Upper lobe of right lung (tissue), 1 donor: Measurements from ENCODE around the gene IDNK. TPM values are rescaled to one million over a fixed set of nuclear protein-coding genes. Genes with fewer than 3 reads are reported as not detected.
A peak's percentile ranks its signal among the peaks of the same experiment; 100 is the strongest.

Experiments used
- ATAC-seq: fragments of 200-7000 bp; cut with Tn5 transposase; one replicate; pipeline ENCODE4 v1.9.1; 2020; ENCODE audit warnings: mild to moderate bottlenecking, moderate library complexity
- DNase-seq: peaks from one replicate; pipeline ENCODE4 v3.0.0-alpha.2; 2020
- H3K27ac ChIP-seq: fragments of 200-600 bp; one replicate; pipeline ENCODE4 v1.8.0; 2022
- H3K27me3 ChIP-seq: fragments of 200-600 bp; one replicate; pipeline ENCODE4 v1.8.0; 2022; ENCODE audit warnings: mild to moderate bottlenecking
- H3K36me3 ChIP-seq: fragments of 200-600 bp; one replicate; pipeline ENCODE4 v1.8.0; 2022
- H3K4me1 ChIP-seq: fragments of 200-600 bp; one replicate; pipeline ENCODE4 v1.8.0; 2022
- H3K4me3 ChIP-seq: fragments of 200-600 bp; one replicate; pipeline ENCODE4 v1.8.0; 2022; ENCODE audit warnings: mild to moderate bottlenecking
- H3K9me3 ChIP-seq: fragments of 200-600 bp; one replicate; pipeline ENCODE4 v1.8.0; 2022
- intact Hi-C: fragments of 100-400 bp; cut with DNase I; formaldehyde crosslinking; loops from one replicate; pipeline ENCODE4 v1.11.0; 2022
- total RNA-seq: library from RNA; stranded (reverse); fragmentation: NEBNext Ultra II Directional; extraction: Animal tissue kit (Norgen Biotek cat#: 25700); gene quantifications from one replicate; pipeline ENCODE4 v1.2.1, GENCODE V29; 2021
- TF ChIP-seq, protein P1 (sequence below): fragments of 200-600 bp; IDR thresholded peaks from one replicate; pipeline ENCODE4 v1.8.0; 2022; ENCODE audit warnings: antibody characterized with exemption
- donor health status: DM: no; HTN: yes; CAD: no; lungs with severe emphysema.

Gene IDNK
- total RNA-seq, 1 donor from 2014 or later, result 6.2 TPM

DNA sequence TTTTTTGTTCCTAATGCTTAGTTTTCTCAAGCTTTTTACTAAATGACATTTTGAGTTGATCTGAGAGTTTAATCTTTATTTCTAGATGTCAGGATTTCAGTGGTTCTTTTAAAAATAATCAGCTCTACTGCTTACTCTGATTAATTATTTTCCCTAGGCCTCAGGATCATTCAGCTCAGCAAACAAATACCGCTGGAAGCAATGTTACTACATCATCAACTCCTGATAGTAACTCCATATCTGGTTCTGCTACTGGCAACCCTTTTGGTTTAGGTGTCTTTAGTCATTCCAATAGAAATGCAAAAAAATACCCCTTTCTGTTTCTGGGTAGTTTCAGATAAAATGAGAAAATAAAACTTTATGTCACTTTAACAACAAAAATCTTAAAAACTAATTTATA is 5.6 kb upstream of the IDNK start:
- no peaks in the 10 kb centered on the region for H3K36me3 ChIP-seq
- no peaks in the 10 kb centered on the region for H3K27me3 ChIP-seq
- ATAC-seq (no peak), DNase-seq (no peak)
- H3K27ac ChIP-seq, result no peak overlapping the region
- TF ChIP-seq, protein P1, sequence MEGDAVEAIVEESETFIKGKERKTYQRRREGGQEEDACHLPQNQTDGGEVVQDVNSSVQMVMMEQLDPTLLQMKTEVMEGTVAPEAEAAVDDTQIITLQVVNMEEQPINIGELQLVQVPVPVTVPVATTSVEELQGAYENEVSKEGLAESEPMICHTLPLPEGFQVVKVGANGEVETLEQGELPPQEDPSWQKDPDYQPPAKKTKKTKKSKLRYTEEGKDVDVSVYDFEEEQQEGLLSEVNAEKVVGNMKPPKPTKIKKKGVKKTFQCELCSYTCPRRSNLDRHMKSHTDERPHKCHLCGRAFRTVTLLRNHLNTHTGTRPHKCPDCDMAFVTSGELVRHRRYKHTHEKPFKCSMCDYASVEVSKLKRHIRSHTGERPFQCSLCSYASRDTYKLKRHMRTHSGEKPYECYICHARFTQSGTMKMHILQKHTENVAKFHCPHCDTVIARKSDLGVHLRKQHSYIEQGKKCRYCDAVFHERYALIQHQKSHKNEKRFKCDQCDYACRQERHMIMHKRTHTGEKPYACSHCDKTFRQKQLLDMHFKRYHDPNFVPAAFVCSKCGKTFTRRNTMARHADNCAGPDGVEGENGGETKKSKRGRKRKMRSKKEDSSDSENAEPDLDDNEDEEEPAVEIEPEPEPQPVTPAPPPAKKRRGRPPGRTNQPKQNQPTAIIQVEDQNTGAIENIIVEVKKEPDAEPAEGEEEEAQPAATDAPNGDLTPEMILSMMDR, result no peak
- no peak overlapping the region for H3K4me3 ChIP-seq
- intact Hi-C loops, result no loop called here
- no peaks in the 10 kb centered on the region for H3K9me3 ChIP-seq
- no peaks in the 10 kb centered on the region for H3K4me1 ChIP-seq

- DNase-seq (no peak), ATAC-seq (peak; percentile 54)
- Histone ChIP-seq H3K9me3 (no peaks in the 10 kb centered on the region), H3K4me3 (no peak overlapping the region), H3K27ac (no peak overlapping the region), H3K27me3 (no peaks in the 10 kb centered on the region), H3K36me3 (no peaks in the 10 kb centered on the region), H3K4me1 (peaks cover 9% of the 10 kb centered on the region)
- intact Hi-C loops, result no loop called here
- TF ChIP-seq, protein P1, result peak; percentile 74
Measured at GRCh38 chr9:83620841-83621636, 1.9 kb upstream of the IDNK start.

DNA sequence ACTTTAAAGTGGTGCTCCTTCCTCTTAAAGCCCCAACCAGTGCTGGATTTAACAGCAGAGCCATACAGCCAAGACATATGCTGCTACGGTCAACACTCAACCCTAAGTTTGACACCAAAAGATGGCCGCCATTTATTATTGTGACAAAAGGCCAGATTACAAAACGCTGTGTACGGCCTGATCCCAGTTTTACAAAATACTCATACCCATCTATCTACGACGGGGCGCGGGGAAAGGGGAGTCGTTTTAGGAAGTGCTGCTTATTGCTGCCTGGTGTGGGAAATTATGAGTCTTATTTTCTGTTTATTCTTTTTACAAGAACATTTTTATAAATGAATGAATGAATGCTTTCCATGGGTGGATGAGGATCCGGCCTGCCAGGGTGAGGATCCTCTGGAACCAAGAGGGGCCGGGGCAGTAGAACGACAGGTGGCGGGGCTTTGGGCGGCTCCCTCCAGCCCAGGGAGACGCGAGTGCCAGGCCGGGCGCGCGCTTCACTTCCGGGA is 457 bp upstream of the IDNK start:
- Histone ChIP-seq H3K4me3 (peak overlapping the region; percentile 72), H3K4me1 (peaks cover 9% of the 10 kb centered on the region), H3K36me3 (peaks cover 10% of the 10 kb centered on the region), H3K27ac (peak overlapping the region; percentile 96), H3K27me3 (no peaks in the 10 kb centered on the region), H3K9me3 (no peaks in the 10 kb centered on the region)
- intact Hi-C loops, result no loop called here
- TF ChIP-seq, protein P1, result no peak
- ATAC-seq (peak; percentile 86), DNase-seq (no peak)

DNA sequence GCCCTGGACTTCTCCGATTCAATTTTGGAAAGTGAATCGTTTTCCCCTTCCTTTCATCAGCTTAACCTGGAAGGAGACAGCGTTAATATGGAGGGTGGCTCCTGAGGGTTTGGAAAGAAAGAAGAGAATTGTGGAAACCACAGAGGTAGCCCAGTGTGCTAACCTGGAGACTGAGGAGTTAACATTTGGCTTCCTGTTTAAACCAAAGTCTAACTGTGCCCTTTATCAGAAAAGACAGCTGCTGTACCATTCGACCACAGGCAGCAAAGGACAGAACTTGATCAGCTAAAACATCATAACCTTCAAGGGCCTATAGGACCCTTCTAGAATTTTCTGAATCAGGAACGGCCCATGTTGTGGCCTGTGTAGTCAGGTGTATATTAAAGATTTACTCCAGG is 735 bp downstream of the IDNK start:
- DNase-seq (no peak), ATAC-seq (peak; percentile 2)
- no peaks in the 10 kb centered on the region for H3K9me3 ChIP-seq
- peak overlapping the region; percentile 72 for H3K4me3 ChIP-seq
- TF ChIP-seq, protein P1, result no peak
- H3K27me3 ChIP-seq, result no peaks in the 10 kb centered on the region
- H3K36me3 ChIP-seq, result peaks cover 16% of the 10 kb centered on the region
- peaks cover 9% of the 10 kb centered on the region for H3K4me1 ChIP-seq
- intact Hi-C loops, result no loop called here
- H3K27ac ChIP-seq, result peak overlapping the region; percentile 96

DNA sequence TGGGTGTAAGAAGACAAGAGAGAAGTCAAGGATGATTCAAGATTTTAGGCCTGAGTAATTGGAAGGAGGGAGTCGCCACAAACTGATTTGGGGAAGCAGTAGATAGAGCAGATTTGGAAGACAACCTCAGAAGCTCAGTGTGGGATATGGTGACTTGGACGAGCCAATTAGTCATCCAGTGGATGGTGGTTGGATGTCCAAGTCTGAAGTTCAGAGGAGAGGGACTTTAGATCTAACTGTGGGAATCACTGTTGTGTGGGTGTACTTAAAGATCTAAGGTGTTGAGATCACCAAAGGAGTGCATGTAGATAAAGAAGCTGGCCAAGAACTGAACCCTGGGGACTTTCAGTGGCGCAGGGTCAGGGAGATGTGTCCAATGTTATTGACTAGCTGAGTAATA is 2.2 kb downstream of the IDNK start:
- intact Hi-C loops, result no loop called here
- no peak for ATAC-seq
- Histone ChIP-seq H3K27me3 (no peaks in the 10 kb centered on the region), H3K4me1 (peaks cover 9% of the 10 kb centered on the region), H3K4me3 (no peak overlapping the region), H3K9me3 (no peaks in the 10 kb centered on the region), H3K27ac (no peak overlapping the region), H3K36me3 (peaks cover 16% of the 10 kb centered on the region)
- TF ChIP-seq, protein P1, result no peak
- DNase-seq, result no peak
